ENCODE data around the gene DCAF16.

DNA sequence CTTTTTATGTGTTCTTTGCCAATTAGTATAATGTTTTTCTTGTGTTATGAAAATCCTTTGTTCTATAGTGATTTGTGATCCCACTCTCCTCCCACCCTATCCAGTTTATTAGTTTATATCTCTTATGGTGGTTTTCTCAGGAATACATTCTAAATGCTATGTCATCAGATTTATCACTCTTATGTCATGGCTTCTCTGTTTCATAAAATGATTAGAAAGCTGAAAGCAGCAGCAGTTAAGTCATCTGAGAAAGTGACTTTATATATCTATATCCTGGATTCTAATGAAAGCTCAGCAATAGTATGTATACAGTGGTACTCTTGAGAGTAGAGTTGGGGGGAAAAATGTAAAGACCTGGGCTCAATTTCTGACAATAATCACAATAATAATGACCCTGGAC is 41.4 kb upstream of the DCAF16 start:
- TF ChIP-seq, protein P1, sequence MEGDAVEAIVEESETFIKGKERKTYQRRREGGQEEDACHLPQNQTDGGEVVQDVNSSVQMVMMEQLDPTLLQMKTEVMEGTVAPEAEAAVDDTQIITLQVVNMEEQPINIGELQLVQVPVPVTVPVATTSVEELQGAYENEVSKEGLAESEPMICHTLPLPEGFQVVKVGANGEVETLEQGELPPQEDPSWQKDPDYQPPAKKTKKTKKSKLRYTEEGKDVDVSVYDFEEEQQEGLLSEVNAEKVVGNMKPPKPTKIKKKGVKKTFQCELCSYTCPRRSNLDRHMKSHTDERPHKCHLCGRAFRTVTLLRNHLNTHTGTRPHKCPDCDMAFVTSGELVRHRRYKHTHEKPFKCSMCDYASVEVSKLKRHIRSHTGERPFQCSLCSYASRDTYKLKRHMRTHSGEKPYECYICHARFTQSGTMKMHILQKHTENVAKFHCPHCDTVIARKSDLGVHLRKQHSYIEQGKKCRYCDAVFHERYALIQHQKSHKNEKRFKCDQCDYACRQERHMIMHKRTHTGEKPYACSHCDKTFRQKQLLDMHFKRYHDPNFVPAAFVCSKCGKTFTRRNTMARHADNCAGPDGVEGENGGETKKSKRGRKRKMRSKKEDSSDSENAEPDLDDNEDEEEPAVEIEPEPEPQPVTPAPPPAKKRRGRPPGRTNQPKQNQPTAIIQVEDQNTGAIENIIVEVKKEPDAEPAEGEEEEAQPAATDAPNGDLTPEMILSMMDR (IDR thresholded peaks at IDR 0.05) = no peak
- TF ChIP-seq POLR2A (IDR thresholded peaks at IDR 0.05) = no peak
- TF ChIP-seq EP300 (IDR thresholded peaks at IDR 0.05) = no peak

All from stomach (tissue), 4 donors.